OCI-LY3 (cell line): ENCODE data around the gene SIK3.

Source experiments
- H2AFZ ChIP-seq: fragments of 200-600, 300-600 bp; shearing (Covaris generic); 2 replicates; pipeline ENCODE4 v1.6.0; 2014; ENCODE audit warnings: antibody characterized with exemption, low read depth, low read length
- H3K27ac ChIP-seq: fragments of 200-600, 300-600 bp; sonication (generic); 2 replicates; pipeline ENCODE4 v1.5.1; 2014; ENCODE audit warnings: mild to moderate bottlenecking, low read length, moderate library complexity, mixed read lengths
- H3K27me3 ChIP-seq: fragments of 200-600, 300-600 bp; sonication (generic); 2 replicates; pipeline ENCODE4 v1.6.1; 2014; ENCODE audit warnings: low read depth, low read length, mixed read lengths
- H3K36me3 ChIP-seq: fragments of 200-600, 300-600 bp; sonication (generic); replicated peaks from 2 replicates; pipeline ENCODE3; 2014; ENCODE audit warnings: low read depth, low read length, mixed read lengths
- H3K4me1 ChIP-seq: fragments of 300-600, 200-600 bp; sonication (generic); 2 replicates; pipeline ENCODE4 v1.6.1; 2014; ENCODE audit warnings: low read length, mixed read lengths
- H3K4me2 ChIP-seq: fragments of 200-600, 300-600 bp; sonication (generic); 2 replicates; pipeline ENCODE4 v1.6.1; 2014; ENCODE audit warnings: low read length, mixed read lengths
- H3K4me3 ChIP-seq: fragments of 300-600, 200-600 bp; sonication (generic); 2 replicates; pipeline ENCODE4 v1.5.1; 2014; ENCODE audit warnings: antibody characterized with exemption, mild to moderate bottlenecking, low read length, moderate library complexity
- H3K79me2 ChIP-seq: fragments of 300-600, 200-600 bp; shearing (Covaris generic); 2 replicates; pipeline ENCODE4 v1.6.1; 2014; ENCODE audit warnings: mild to moderate bottlenecking, low read length, mixed read lengths
- H3K9ac ChIP-seq: fragments of 300-600, 200-600 bp; shearing (Covaris generic); 2 replicates; pipeline ENCODE4 v1.6.0; 2014; ENCODE audit warnings: mild to moderate bottlenecking, low read length, moderate library complexity
- H3K9me3 ChIP-seq: fragments of 200-600, 300-600 bp; shearing (Covaris generic); 2 replicates; pipeline ENCODE4 v1.6.1; 2014; ENCODE audit warnings: low read length, mixed read lengths; ENCODE audit not compliant: insufficient read depth
- H4K20me1 ChIP-seq: fragments of 200-600, 300-600 bp; sonication (generic); 2 replicates; pipeline ENCODE4 v1.6.1; 2016; ENCODE audit warnings: low read length, mixed read lengths; ENCODE audit not compliant: insufficient read depth
- CTCF ChIP-seq: fragments of 200-600, 300-600 bp; sonication (generic); IDR thresholded peaks from 2 replicates; pipeline ENCODE4 v1.5.1; 2014; ENCODE audit warnings: antibody characterized with exemption, low read length, low read depth
- EZH2phosphoT487 ChIP-seq: fragments of 200-600 bp; shearing (Covaris generic); IDR thresholded peaks from 2 replicates; pipeline ENCODE4 v1.6.1; 2018; ENCODE audit warnings: antibody characterized with exemption, mixed run types, low read depth

SIK3 gene

GRCh38 chr11:116837231-116838091 lies 260.8 kb downstream of the SIK3 start, which contains the start of gene APOA1:
Gene APOA1 (minus strand): TSS chr11:116837622. CDS start chr11:116837387, 235 bp downstream.
- Histone ChIP-seq H3K27me3 (no peaks in the 10 kb centered on the region), H4K20me1 (no peaks in the 10 kb centered on the region), H2AFZ (no peak within 1 kb of the TSS), H3K36me3 (no peaks in the 10 kb centered on the region), H3K79me2 (no peaks in the 10 kb centered on the region), H3K27ac (no peak within 1 kb of the TSS), H3K9me3 (no peaks in the 10 kb centered on the region), H3K4me2 (no peak within 1 kb of the TSS), H3K4me1 (peaks cover 7% of the 10 kb centered on the region; the same call in 1 of the 2 replicates), H3K4me3 (no peak within 1 kb of the TSS), H3K9ac (no peak within 1 kb of the TSS)
- TF ChIP-seq EZH2phosphoT487 (no peak), CTCF (no peak)

- H4K20me1 ChIP-seq: no peaks in the 10 kb centered on the region
- H3K4me3 ChIP-seq: no peak overlapping the region
- no peak overlapping the region for H3K4me2 ChIP-seq
- H3K36me3 ChIP-seq: no peaks in the 10 kb centered on the region
- H3K9ac ChIP-seq: no peak overlapping the region
- H2AFZ ChIP-seq: no peak overlapping the region
- H3K9me3 ChIP-seq: no peaks in the 10 kb centered on the region
- H3K27me3 ChIP-seq: no peaks in the 10 kb centered on the region
- no peaks in the 10 kb centered on the region for H3K79me2 ChIP-seq
- peaks cover 7% of the 10 kb centered on the region; the same call in 1 of the 2 replicates for H3K4me1 ChIP-seq
- TF ChIP-seq EZH2phosphoT487: no peak
- no peak for TF ChIP-seq CTCF
- no peak overlapping the region for H3K27ac ChIP-seq
Measured at GRCh38 chr11:116836632-116836991, 261.6 kb downstream of the SIK3 start.

- H4K20me1 ChIP-seq: no peaks in the 10 kb centered on the region
- H3K79me2 ChIP-seq: no peaks in the 10 kb centered on the region
- H3K4me2 ChIP-seq: peak overlapping the region; percentile 85
- H3K9ac ChIP-seq: peak overlapping the region; percentile 83
- H3K27ac ChIP-seq: peak overlapping the region; percentile 20; the same call in 1 of the 2 replicates
- H3K27me3 ChIP-seq: no peaks in the 10 kb centered on the region
- H2AFZ ChIP-seq: peak overlapping the region; percentile 73
- peak; percentile 71 for TF ChIP-seq CTCF
- TF ChIP-seq EZH2phosphoT487: no peak
- H3K4me1 ChIP-seq: peaks cover 7% of the 10 kb centered on the region; the same call in 1 of the 2 replicates
- H3K36me3 ChIP-seq: no peaks in the 10 kb centered on the region
- no peaks in the 10 kb centered on the region for H3K9me3 ChIP-seq
- peak overlapping the region; percentile 81 for H3K4me3 ChIP-seq
Measured at GRCh38 chr11:116835791-116836631, 262.2 kb downstream of the SIK3 start.
